ENCODE measurements around the gene LASP1. TPM values are rescaled to one million over a fixed set of nuclear protein-coding genes. Genes with fewer than 3 reads are reported as not detected.

The LASP1 gene
- total RNA-seq, 1 experiment from 2014 or later, result 479 TPM

DNA sequence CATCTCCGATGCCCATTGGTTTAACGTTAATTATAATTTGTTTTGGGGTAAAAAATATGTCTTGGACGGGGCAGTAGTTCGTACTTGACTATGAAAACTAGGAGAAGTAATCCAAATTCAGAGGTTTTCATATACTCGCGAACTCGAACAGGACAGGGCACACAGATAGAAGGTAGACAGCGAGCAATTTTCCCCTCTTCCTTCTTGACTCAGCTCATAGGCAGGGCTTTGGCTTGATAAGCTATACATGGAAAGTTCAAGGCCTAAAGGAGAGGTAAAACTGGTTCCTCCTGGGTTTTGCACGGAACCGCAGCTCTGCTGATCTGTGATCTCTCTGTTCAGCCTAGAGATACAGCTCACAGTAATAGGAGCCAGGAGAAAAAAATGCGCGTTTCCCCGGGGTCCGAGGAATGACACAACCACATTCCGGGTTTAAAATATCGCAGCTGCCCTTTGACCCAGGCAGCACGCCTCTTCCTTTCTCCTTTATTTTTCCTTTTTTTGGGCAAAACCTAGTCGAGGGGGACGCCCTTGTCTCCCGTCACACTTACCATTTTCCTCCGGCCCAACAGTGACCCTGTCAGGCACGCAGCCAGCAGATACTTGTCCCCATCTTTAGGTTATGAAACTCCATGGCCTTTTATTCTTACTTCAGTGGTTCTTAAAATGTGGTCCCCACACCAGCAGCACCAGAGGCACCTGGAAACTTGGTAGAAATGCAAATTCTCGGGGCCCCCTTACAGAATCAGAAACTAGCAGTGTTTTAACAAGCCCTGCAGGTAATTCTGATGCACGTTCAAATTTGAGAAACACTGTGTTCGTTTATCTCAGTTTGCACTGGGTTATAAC is 1.7 kb upstream of the LASP1 start:
- CTCF ChIA-PET, result interaction anchor here (0.5 to 5.2 kb wide), 20 partner anchors 9 to 959 kb away, joined by 3 to 38 read pairs (median 6); partner anchors contain the start of genes PLXDC1, PSMB3 and RPL23
- DNase-seq, result peak; percentile 78
- TF ChIP-seq, protein P1, sequence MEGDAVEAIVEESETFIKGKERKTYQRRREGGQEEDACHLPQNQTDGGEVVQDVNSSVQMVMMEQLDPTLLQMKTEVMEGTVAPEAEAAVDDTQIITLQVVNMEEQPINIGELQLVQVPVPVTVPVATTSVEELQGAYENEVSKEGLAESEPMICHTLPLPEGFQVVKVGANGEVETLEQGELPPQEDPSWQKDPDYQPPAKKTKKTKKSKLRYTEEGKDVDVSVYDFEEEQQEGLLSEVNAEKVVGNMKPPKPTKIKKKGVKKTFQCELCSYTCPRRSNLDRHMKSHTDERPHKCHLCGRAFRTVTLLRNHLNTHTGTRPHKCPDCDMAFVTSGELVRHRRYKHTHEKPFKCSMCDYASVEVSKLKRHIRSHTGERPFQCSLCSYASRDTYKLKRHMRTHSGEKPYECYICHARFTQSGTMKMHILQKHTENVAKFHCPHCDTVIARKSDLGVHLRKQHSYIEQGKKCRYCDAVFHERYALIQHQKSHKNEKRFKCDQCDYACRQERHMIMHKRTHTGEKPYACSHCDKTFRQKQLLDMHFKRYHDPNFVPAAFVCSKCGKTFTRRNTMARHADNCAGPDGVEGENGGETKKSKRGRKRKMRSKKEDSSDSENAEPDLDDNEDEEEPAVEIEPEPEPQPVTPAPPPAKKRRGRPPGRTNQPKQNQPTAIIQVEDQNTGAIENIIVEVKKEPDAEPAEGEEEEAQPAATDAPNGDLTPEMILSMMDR (IDR thresholded peaks at IDR 0.05; ENCODE audit: unreplicated experiment), result no peak
- no peaks in the 10 kb centered on the region for H3K9me3 Mint-ChIP-seq (ENCODE audit: low read depth, unreplicated experiment)
- peaks cover 76% of the 10 kb centered on the region for H3K36me3 Mint-ChIP-seq (ENCODE audit: insufficient read depth, unreplicated experiment)
- H3K27ac Mint-ChIP-seq (ENCODE audit: unreplicated experiment), result peak overlapping the region; percentile 97
- BruUV-seq (replicated peaks), result TSS peak; percentile 44
- intact Hi-C loops (cut with micrococcal nuclease; ENCODE audit: unreplicated experiment), result loop anchor here (2.0 to 5.0 kb wide), 2 partner anchors 15 to 116 kb away; partner anchors contain the start of genes PSMB3 and RPL23
- no peaks in the 10 kb centered on the region for H3K27me3 Mint-ChIP-seq (ENCODE audit: unreplicated experiment)
- H3K4me3 Mint-ChIP-seq (ENCODE audit: low read depth, unreplicated experiment), result peak overlapping the region; percentile 95
- H3K4me1 Mint-ChIP-seq (ENCODE audit: low read depth, unreplicated experiment), result peaks cover 50% of the 10 kb centered on the region

DNA sequence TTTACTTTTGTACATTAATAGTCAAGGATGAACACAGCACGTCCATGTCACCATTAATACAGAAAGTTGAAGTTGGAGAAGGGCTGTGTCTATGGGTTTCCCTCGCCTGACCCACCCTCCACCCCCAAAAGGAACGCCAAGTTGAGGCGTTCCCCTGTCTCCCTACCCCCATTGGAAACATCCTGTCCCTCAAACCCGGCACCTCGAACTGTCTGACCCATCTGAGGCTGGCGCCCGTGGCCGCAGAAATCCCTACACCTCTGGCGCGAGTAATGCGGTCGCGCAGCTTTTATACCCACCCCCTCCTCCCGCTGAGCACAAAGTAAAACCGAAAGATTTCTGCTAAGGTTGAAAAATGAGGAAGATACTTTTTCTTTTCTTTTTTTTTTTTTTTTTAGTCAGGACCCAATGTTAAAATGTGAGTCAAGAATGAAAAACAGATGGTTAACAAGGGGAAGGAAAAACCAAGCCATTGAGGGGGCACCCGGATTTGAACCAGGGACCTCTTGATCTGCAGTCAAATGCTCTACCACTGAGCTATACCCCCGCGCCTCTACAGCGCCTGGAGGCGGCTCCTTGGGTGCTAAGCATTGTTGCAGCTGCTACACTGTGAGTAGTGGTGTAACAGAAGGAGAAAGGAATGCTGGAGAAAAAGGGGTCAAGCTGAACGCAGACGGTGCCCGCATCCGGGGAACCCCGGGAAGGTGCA is 887 bp upstream of the LASP1 start:
- H3K36me3 Mint-ChIP-seq (ENCODE audit: insufficient read depth, unreplicated experiment), result peaks cover 80% of the 10 kb centered on the region
- no peaks in the 10 kb centered on the region for H3K9me3 Mint-ChIP-seq (ENCODE audit: low read depth, unreplicated experiment)
- no peaks in the 10 kb centered on the region for H3K27me3 Mint-ChIP-seq (ENCODE audit: unreplicated experiment)

DNA sequence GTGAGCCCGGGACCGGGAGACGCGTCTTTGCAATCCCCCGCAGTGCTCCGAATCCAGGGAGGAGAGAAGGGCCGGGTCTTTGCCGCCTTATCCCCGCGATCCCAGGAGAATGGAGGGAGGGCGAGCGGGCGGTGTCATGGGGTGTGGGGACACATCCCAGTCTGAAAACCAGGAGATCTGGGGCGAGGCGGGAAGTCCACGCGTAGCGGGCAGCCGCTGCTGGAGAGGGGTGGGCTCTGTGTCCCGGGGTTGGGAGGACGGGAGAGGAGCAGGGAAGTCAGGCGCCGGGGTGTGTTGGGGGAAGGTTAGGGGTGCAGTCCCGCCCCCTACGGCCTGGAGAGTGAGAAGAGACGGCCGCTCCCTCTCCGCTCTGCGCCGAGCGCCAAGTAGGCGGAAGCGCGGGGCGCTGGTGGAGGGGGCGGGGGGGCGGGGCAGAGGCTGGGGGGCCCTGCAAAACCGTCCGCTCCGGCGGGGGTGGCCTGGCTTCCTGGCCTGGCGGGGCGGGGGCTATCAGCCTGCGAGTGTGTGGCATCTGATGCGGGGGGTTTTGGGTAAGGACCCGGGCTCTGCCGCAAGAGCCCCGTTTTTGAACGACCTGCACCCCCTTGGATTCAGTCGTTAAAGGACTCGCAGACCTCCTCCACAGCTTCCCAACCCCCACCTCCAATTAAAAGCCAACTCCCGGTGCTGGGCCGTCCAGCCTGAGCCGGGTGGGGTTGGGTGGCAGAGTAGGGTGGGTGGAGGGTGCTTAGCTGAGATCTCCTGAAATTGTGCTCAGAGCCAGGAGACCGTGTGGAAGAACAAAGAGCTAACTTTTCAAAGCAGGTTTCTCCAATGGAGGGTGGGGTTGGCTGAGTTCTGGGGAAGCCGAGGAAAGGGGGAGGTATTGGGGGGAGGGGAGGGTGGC is 654 bp downstream of the LASP1 start:
- Mint-ChIP-seq H3K36me3 (ENCODE audit: insufficient read depth, unreplicated experiment) (peaks cover 96% of the 10 kb centered on the region), H3K9me3 (ENCODE audit: low read depth, unreplicated experiment) (no peaks in the 10 kb centered on the region), H3K27ac (ENCODE audit: unreplicated experiment) (peak overlapping the region; percentile 97), H3K4me3 (ENCODE audit: low read depth, unreplicated experiment) (peak overlapping the region; percentile 95), H3K27me3 (ENCODE audit: unreplicated experiment) (no peaks in the 10 kb centered on the region), H3K4me1 (ENCODE audit: low read depth, unreplicated experiment) (peaks cover 67% of the 10 kb centered on the region)
- peak; percentile 91 for DNase-seq
- no TSS peak for BruUV-seq (replicated peaks)
- intact Hi-C loops (cut with micrococcal nuclease; ENCODE audit: unreplicated experiment), result no loop called here
- CTCF ChIA-PET, result interaction anchor here (0.6 to 5.2 kb wide), 32 partner anchors 11 to 684 kb away, joined by 3 to 53 read pairs (median 4); partner anchors contain the start of genes ARL5C, CWC25, RPL19 and RPL23
- TF ChIP-seq, protein P1 (IDR thresholded peaks at IDR 0.05; ENCODE audit: unreplicated experiment), result no peak

More for the DNA sequence above, 887 bp upstream of the LASP1 start:
- DNase-seq, result peak; percentile 100
- Mint-ChIP-seq H3K4me1 (ENCODE audit: low read depth, unreplicated experiment) (peaks cover 51% of the 10 kb centered on the region), H3K4me3 (ENCODE audit: low read depth, unreplicated experiment) (peak overlapping the region; percentile 95), H3K27ac (ENCODE audit: unreplicated experiment) (peak overlapping the region; percentile 97)
- TF ChIP-seq, protein P1 (IDR thresholded peaks at IDR 0.05; ENCODE audit: unreplicated experiment), result no peak
- intact Hi-C loops (cut with micrococcal nuclease; ENCODE audit: unreplicated experiment), result loop anchor here (1.0 to 5.0 kb wide), 3 partner anchors 16 to 284 kb away; partner anchors contain the start of genes PSMB3 and RPL23
- CTCF ChIA-PET, result interaction anchor here (0.5 to 5.2 kb wide), 31 partner anchors 8 to 1098 kb away, joined by 3 to 38 read pairs (median 4); partner anchors contain the start of gene RPL23
- no TSS peak for BruUV-seq (replicated peaks)

All from Calu3 (cell line).